ENCODE measurements around the gene DENND10.

DNA sequence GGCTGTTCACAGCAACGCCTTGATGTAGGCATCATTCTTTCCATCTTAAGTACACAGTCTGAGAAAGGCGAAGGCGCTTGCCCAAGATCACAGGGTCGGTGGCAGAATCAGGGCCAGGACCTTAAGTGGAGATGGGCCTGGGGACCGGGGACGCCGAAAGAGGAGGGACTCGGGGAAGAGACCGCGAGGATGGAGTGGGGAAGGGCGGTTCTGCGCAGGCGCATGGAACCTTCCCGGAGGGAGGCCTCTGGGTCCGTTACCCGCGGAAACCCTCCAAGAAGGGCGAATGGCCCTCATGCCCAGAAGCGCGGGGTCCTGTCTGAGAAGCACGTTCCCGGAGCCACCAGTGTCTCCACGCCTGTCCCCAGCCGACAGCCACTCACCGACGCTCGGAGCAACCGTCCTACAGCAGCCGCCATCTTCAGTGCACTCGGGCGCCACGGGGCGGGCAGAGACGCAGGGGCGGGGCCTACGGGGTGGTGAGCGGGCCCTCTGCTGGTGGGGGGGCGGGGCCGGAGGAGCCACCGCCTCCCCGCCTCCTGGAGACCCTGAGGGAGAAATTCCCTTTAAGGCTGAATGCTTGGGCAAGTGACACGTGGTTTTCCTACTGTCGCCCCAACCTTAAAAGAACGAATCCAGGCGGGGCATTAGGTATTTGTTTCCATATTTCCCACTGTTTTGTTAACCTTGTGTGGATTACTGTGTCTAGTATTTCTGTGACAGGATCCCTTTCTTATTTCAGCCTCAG, 74.6 kb downstream of the DENND10 start, which contains the start of gene PRDX3:
- TF ChIP-seq BACH2 (CRISPR knock-in tag; IDR thresholded peaks at IDR 0.05; ENCODE audit: borderline replicate concordance) (no peak), ZC3H10 (CRISPR knock-in tag; IDR thresholded peaks at IDR 0.05) (no peak)
